GM23338 (cell line): ENCODE measurements around the gene TMC2. TPM values are rescaled to one million over a fixed set of nuclear protein-coding genes. Genes with fewer than 3 reads are reported as not detected.

Experiments used
- ATAC-seq: fragments of 200-7000 bp; cut with Tn5 transposase; 3 replicates; pipeline ENCODE4 v1.9.1; 2020
- DNase-seq: peaks from one replicate; pipeline ENCODE4 v3.0.0-alpha.2; 2015; ENCODE audit warnings: low spot score
- H2AFZ ChIP-seq: fragments of 200-600 bp; sonication (generic); 2 replicates; pipeline ENCODE4 v1.8.0; 2016; ENCODE audit warnings: antibody characterized with exemption, mild to moderate bottlenecking, moderate library complexity
- H3F3A ChIP-seq: fragments of 200-600 bp; sonication (generic); replicated peaks from 2 replicates; pipeline ENCODE4 v1.8.0; 2017; ENCODE audit warnings: antibody characterized with exemption, mixed run types, low read depth
- H3K27ac ChIP-seq: fragments of 200-600 bp; sonication (generic); 2 replicates; pipeline ENCODE4 v1.6.1; 2016; ENCODE audit warnings: low read depth
- H3K27me3 ChIP-seq: fragments of 200-600 bp; sonication (generic); 2 replicates; pipeline ENCODE4 v1.8.0; 2016; ENCODE audit warnings: mild to moderate bottlenecking, mixed run types, moderate library complexity; ENCODE audit not compliant: insufficient read depth
- H3K36me3 ChIP-seq: fragments of 200-600 bp; sonication (generic); 2 replicates; pipeline ENCODE4 v1.8.0; 2016; ENCODE audit warnings: mild to moderate bottlenecking; ENCODE audit not compliant: insufficient read depth
- H3K4me1 ChIP-seq: fragments of 200-600 bp; sonication (generic); 2 replicates; pipeline ENCODE4 v1.8.0; 2016; ENCODE audit warnings: mild to moderate bottlenecking, moderate library complexity; ENCODE audit not compliant: insufficient read depth
- H3K4me2 ChIP-seq: fragments of 200-600 bp; sonication (generic); 2 replicates; pipeline ENCODE4 v1.7.1; 2017; ENCODE audit warnings: mixed run types
- H3K4me3 ChIP-seq: fragments of 200-600 bp; sonication (generic); 2 replicates; pipeline ENCODE4 v1.6.1; 2016; ENCODE audit warnings: mixed run types
- H3K79me2 ChIP-seq: fragments of 200-600 bp; sonication (generic); replicated peaks from 2 replicates; pipeline ENCODE4 v1.8.0; 2017; ENCODE audit warnings: mild to moderate bottlenecking; ENCODE audit not compliant: insufficient read depth
- H3K9me2 ChIP-seq: fragments of 200-600 bp; sonication (generic); 2 replicates; pipeline ENCODE4 v1.8.0; 2017; ENCODE audit not compliant: insufficient read depth
- H4K20me1 ChIP-seq: fragments of 200-600 bp; sonication (generic); replicated peaks from 2 replicates; pipeline ENCODE4 v1.8.0; 2017; ENCODE audit warnings: mild to moderate bottlenecking; ENCODE audit not compliant: insufficient read depth
- H3K27ac Mint-ChIP-seq: 2 replicates; pipeline ENCODE4 v1.8.0; 2020; ENCODE audit warnings: inconsistent platforms, mild to moderate bottlenecking, moderate library complexity, mixed read lengths
- H3K27me3 Mint-ChIP-seq: 3 replicates; pipeline ENCODE4 v1.8.0; 2022; ENCODE audit warnings: low read depth, mild to moderate bottlenecking, moderate library complexity, mixed read lengths, inconsistent platforms; ENCODE audit not compliant: insufficient read depth, poor library complexity
- H3K36me3 Mint-ChIP-seq: 3 replicates; pipeline ENCODE4 v1.8.0; 2021; ENCODE audit warnings: low read depth, mild to moderate bottlenecking, inconsistent platforms, moderate library complexity, mixed read lengths
- H3K4me1 Mint-ChIP-seq: 3 replicates; pipeline ENCODE4 v1.8.0; 2020; ENCODE audit warnings: mild to moderate bottlenecking, inconsistent platforms, mixed read lengths
- H3K4me3 Mint-ChIP-seq: 3 replicates; pipeline ENCODE4 v1.8.0; 2021; ENCODE audit warnings: moderate library complexity, mild to moderate bottlenecking, inconsistent platforms, mixed read lengths
- H3K9me3 Mint-ChIP-seq: 3 replicates; pipeline ENCODE4 v1.8.0; 2020; ENCODE audit warnings: moderate library complexity, mild to moderate bottlenecking, inconsistent platforms, mixed read lengths
- CREB1 ChIP-seq: fragments of 250-450 bp; sonication (Bioruptor Pico); IDR thresholded peaks from 2 replicates; pipeline ENCODE4 v1.5.0; 2020; ENCODE audit warnings: low read depth, mild to moderate bottlenecking, moderate library complexity
- CTCF ChIP-seq, 2 experiments: fragments of 200-600 bp in 1 of 2; sonication (generic) in 1 of 2; conservative IDR thresholded peaks; 2 replicates each; pipeline versions ENCODE4 v1.5.1 to v1.6.1; 2016 to 2017; ENCODE audit warnings: antibody characterized with exemption in 2 of 2, low read depth in 2 of 2, mild to moderate bottlenecking in 2 of 2, moderate library complexity in 1 of 2
- ETS1 ChIP-seq: IDR thresholded peaks from 2 replicates; pipeline ENCODE4 v1.6.1; 2016; ENCODE audit warnings: antibody characterized with exemption
- EZH2 ChIP-seq: fragments of 200-600 bp; sonication (generic); IDR thresholded peaks from one replicate; pipeline ENCODE4 v1.8.0; 2017; ENCODE audit warnings: antibody characterized with exemption, mild to moderate bottlenecking, low read depth; ENCODE audit not compliant: unreplicated experiment
- EZH2phosphoT487 ChIP-seq: fragments of 200-600 bp; sonication (generic); IDR thresholded peaks from one replicate; pipeline ENCODE4 v1.8.1; 2018; ENCODE audit warnings: antibody characterized with exemption; ENCODE audit not compliant: unreplicated experiment
- POLR2AphosphoS5 ChIP-seq: IDR thresholded peaks from 2 replicates; pipeline ENCODE4 v1.6.1; 2016; ENCODE audit warnings: antibody characterized with exemption, low read depth
- REST ChIP-seq: IDR thresholded peaks from one replicate; pipeline ENCODE4 v1.6.1; 2018; ENCODE audit warnings: antibody characterized with exemption; ENCODE audit not compliant: unreplicated experiment
- ZNF331 ChIP-seq: fragments of 250-450 bp; sonication (Bioruptor Pico); IDR thresholded peaks from 2 replicates; pipeline ENCODE4 v1.5.0; 2020; ENCODE audit warnings: low read depth, mild to moderate bottlenecking, moderate library complexity
- polyA plus RNA-seq: library from polyadenylated mRNA; unstranded; fragments of >200 nt; fragmentation: Nextera tagmentation; extraction: Ambion mirVana; gene quantifications from 2 replicates; pipeline ENCODE4 v1.2.1, GENCODE V29; 2016
- total RNA-seq: library from RNA; depleted of rRNA; stranded (reverse); fragments of >200 nt; shearing (Covaris generic); gene quantifications from 2 replicates; pipeline ENCODE4 v1.2.3, GENCODE V29; 2014

The TMC2 gene
- total and polyA plus RNA-seq, 2 experiments from 2014 or later, result not detected

- no peak for TF ChIP-seq REST
- no peak for TF ChIP-seq EZH2phosphoT487
- no peak for TF ChIP-seq ETS1
- no peak for TF ChIP-seq POLR2AphosphoS5
- no peak for TF ChIP-seq ZNF331 (CRISPR knock-in tag)
These were observed 26.7 kb downstream of the TMC2 start (continued) for GRCh38 chr20:2563116-2563515.

GRCh38 chr20:2564406-2564805, 28.0 kb downstream of the TMC2 start:
- Histone ChIP-seq H3K27ac (no peak overlapping the region), H4K20me1 (no peaks in the 10 kb centered on the region), H2AFZ (no peak overlapping the region), H3F3A (no peaks in the 10 kb centered on the region), H3K27me3 (peaks cover 23% of the 10 kb centered on the region), H3K4me3 (no peak overlapping the region), H3K36me3 (no peaks in the 10 kb centered on the region), H3K9me2 (no peaks in the 10 kb centered on the region), H3K79me2 (no peaks in the 10 kb centered on the region), H3K4me1 (no peaks in the 10 kb centered on the region), H3K4me2 (no peak overlapping the region)
- H3K4me3 Mint-ChIP-seq, result no peak overlapping the region
- H3K36me3 Mint-ChIP-seq, result no peaks in the 10 kb centered on the region
- TF ChIP-seq EZH2, result no peak
- peak in 1 of 2 experiments; percentile 15; a peak in 1 of 4 replicates for TF ChIP-seq CTCF (conservative IDR thresholded peaks at IDR 0.05; ENCODE audit: low read depth in 2 of 2)
- no peaks in the 10 kb centered on the region for H3K9me3 Mint-ChIP-seq
- H3K27me3 Mint-ChIP-seq, result peaks cover 15% of the 10 kb centered on the region
- ATAC-seq (peak; percentile 71), DNase-seq (peak; percentile 12)
- H3K4me1 Mint-ChIP-seq, result no peaks in the 10 kb centered on the region; the same call in 2 of the 3 replicates
- no peak overlapping the region for H3K27ac Mint-ChIP-seq

GRCh38 chr20:2575682-2576081, 39.3 kb downstream of the TMC2 start:
- DNase-seq (no peak), ATAC-seq (no peak)
- Histone ChIP-seq H3K9me2 (no peaks in the 10 kb centered on the region), H3K79me2 (no peaks in the 10 kb centered on the region), H3K4me2 (no peak overlapping the region), H4K20me1 (no peaks in the 10 kb centered on the region), H3K36me3 (no peaks in the 10 kb centered on the region), H3F3A (no peaks in the 10 kb centered on the region), H2AFZ (no peak overlapping the region), H3K4me1 (no peaks in the 10 kb centered on the region), H3K27ac (no peak overlapping the region), H3K4me3 (no peak overlapping the region), H3K27me3 (no peaks in the 10 kb centered on the region)
- peaks cover 3% of the 10 kb centered on the region for H3K27me3 Mint-ChIP-seq
- H3K4me1 Mint-ChIP-seq, result no peaks in the 10 kb centered on the region
- H3K4me3 Mint-ChIP-seq, result no peak overlapping the region
- no peaks in the 10 kb centered on the region for H3K9me3 Mint-ChIP-seq
- H3K27ac Mint-ChIP-seq, result no peak overlapping the region
- H3K36me3 Mint-ChIP-seq, result no peaks in the 10 kb centered on the region
- no peak for TF ChIP-seq EZH2phosphoT487
- no peak for TF ChIP-seq CREB1 (CRISPR knock-in tag)
- TF ChIP-seq ZNF331 (CRISPR knock-in tag), result no peak
- no peak for TF ChIP-seq REST
- no peak for TF ChIP-seq CTCF (conservative IDR thresholded peaks at IDR 0.05; ENCODE audit: low read depth in 2 of 2)
- no peak for TF ChIP-seq POLR2AphosphoS5
